DOHH2 (cell line): ENCODE results near the gene SLC22A8.

Source experiments
- H3F3A ChIP-seq: fragments of 200-600 bp; sonication (generic), shearing (Covaris generic); 2 replicates; pipeline ENCODE4 v1.6.0; 2016; ENCODE audit warnings: antibody characterized with exemption, mild to moderate bottlenecking; ENCODE audit not compliant: control insufficient read depth, insufficient read depth
- H3K27ac ChIP-seq: fragments of 200-600 bp; sonication (generic); 2 replicates; pipeline ENCODE4 v1.5.1; 2014; ENCODE audit warnings: low read depth, mild to moderate bottlenecking, low read length, moderate library complexity
- H3K27me3 ChIP-seq: fragments of 200-600 bp; sonication (generic); 2 replicates; pipeline ENCODE4 v1.6.1; 2014; ENCODE audit warnings: mild to moderate bottlenecking, low read length, mixed read lengths; ENCODE audit not compliant: control insufficient read depth
- H3K36me3 ChIP-seq: fragments of 200-600 bp; sonication (generic); 2 replicates; pipeline ENCODE4 v1.6.1; 2014; ENCODE audit warnings: mild to moderate bottlenecking, low read length, moderate library complexity, mixed read lengths; ENCODE audit not compliant: control insufficient read depth
- H3K4me1 ChIP-seq: fragments of 200-600 bp; sonication (generic); 2 replicates; pipeline ENCODE4 v1.6.1; 2014; ENCODE audit warnings: mild to moderate bottlenecking, low read length, mixed read lengths; ENCODE audit not compliant: control insufficient read depth
- H3K4me2 ChIP-seq: fragments of 200-600 bp; sonication (generic); 2 replicates; pipeline ENCODE4 v1.6.0; 2014; ENCODE audit warnings: mild to moderate bottlenecking, low read length, moderate library complexity
- H3K4me3 ChIP-seq: fragments of 200-600 bp; sonication (generic); 2 replicates; pipeline ENCODE4 v1.5.1; 2014; ENCODE audit warnings: mild to moderate bottlenecking, low read length, mixed read lengths
- H3K79me2 ChIP-seq: fragments of 200-600 bp; sonication (generic); 2 replicates; pipeline ENCODE4 v1.6.1; 2014; ENCODE audit warnings: mild to moderate bottlenecking, low read length, mixed read lengths; ENCODE audit not compliant: control insufficient read depth
- H3K9me2 ChIP-seq: fragments of 200-600 bp; sonication (generic); replicated peaks from 2 replicates; pipeline ENCODE4 v1.6.1; 2014; ENCODE audit warnings: mild to moderate bottlenecking, low read length, mixed read lengths; ENCODE audit not compliant: control insufficient read depth
- H3K9me3 ChIP-seq: fragments of 200-600 bp; sonication (generic); 2 replicates; pipeline ENCODE4 v1.6.1; 2014; ENCODE audit warnings: antibody characterized with exemption, low read length, mixed read lengths; ENCODE audit not compliant: control insufficient read depth, insufficient read depth
- H4K20me1 ChIP-seq: fragments of 200-600 bp; sonication (generic); 2 replicates; pipeline ENCODE4 v1.6.0; 2014; ENCODE audit warnings: low read depth, mild to moderate bottlenecking, antibody characterized with exemption, low read length, moderate library complexity; ENCODE audit not compliant: control insufficient read depth, insufficient read depth
- CTCF ChIP-seq: fragments of 200-600 bp; sonication (generic); IDR thresholded peaks from one replicate; pipeline ENCODE4 v1.5.1; 2014; ENCODE audit warnings: antibody characterized with exemption, mild to moderate bottlenecking, low read depth, low read length; ENCODE audit not compliant: poor library complexity, severe bottlenecking
- EZH2phosphoT487 ChIP-seq: fragments of 200-600 bp; sonication (generic); IDR thresholded peaks from 2 replicates; pipeline ENCODE4 v1.6.1; 2017; ENCODE audit warnings: borderline replicate concordance, mild to moderate bottlenecking, antibody characterized with exemption, low read length, moderate library complexity, mixed read lengths

The SLC22A8 gene

GRCh38 chr11:62988276-62988675 is 27.4 kb downstream of the SLC22A8 start:
- H3K4me1 ChIP-seq = no peaks in the 10 kb centered on the region
- TF ChIP-seq CTCF (no peak), EZH2phosphoT487 (no peak)
- no peaks in the 10 kb centered on the region for H3K79me2 ChIP-seq
- no peak overlapping the region for H3K4me2 ChIP-seq
- H3K27ac ChIP-seq = no peak overlapping the region
- H4K20me1 ChIP-seq = no peaks in the 10 kb centered on the region
- no peak overlapping the region for H3K4me3 ChIP-seq
- H3K9me2 ChIP-seq = no peaks in the 10 kb centered on the region
- no peaks in the 10 kb centered on the region for H3K9me3 ChIP-seq
- peaks cover 5% of the 10 kb centered on the region for H3K27me3 ChIP-seq
- no peaks in the 10 kb centered on the region for H3K36me3 ChIP-seq
- no peaks in the 10 kb centered on the region for H3F3A ChIP-seq

GRCh38 chr11:62985041-62985750 is 30.4 kb downstream of the SLC22A8 start:
- TF ChIP-seq CTCF (no peak), EZH2phosphoT487 (no peak)

GRCh38 chr11:62984451-62984991 is 31.1 kb downstream of the SLC22A8 start, which contains the start of gene SLC22A6:
TSS of gene SLC22A6 (minus strand) at chr11:62984967. CDS start at chr11:62984690, 277 bp downstream.
- no peak within 1 kb of the TSS for H3K4me3 ChIP-seq
- peaks cover 5% of the 10 kb centered on the region for H3K27me3 ChIP-seq
- H3K9me2 ChIP-seq = no peaks in the 10 kb centered on the region
- no peaks in the 10 kb centered on the region for H3K9me3 ChIP-seq
- no peaks in the 10 kb centered on the region for H3F3A ChIP-seq
- no peaks in the 10 kb centered on the region for H3K4me1 ChIP-seq
- TF ChIP-seq EZH2phosphoT487 = no peak
- no peak for TF ChIP-seq CTCF
- H4K20me1 ChIP-seq = no peaks in the 10 kb centered on the region
- H3K36me3 ChIP-seq = no peaks in the 10 kb centered on the region
- H3K4me2 ChIP-seq = no peak within 1 kb of the TSS
- no peaks in the 10 kb centered on the region for H3K79me2 ChIP-seq
- H3K27ac ChIP-seq = no peak within 1 kb of the TSS

More at GRCh38 chr11:62985041-62985750, 30.4 kb downstream of the SLC22A8 start:
- Histone ChIP-seq H3K4me1 (no peaks in the 10 kb centered on the region), H3F3A (no peaks in the 10 kb centered on the region), H3K36me3 (no peaks in the 10 kb centered on the region), H3K9me2 (no peaks in the 10 kb centered on the region), H3K4me2 (no peak overlapping the region), H3K9me3 (no peaks in the 10 kb centered on the region), H3K79me2 (no peaks in the 10 kb centered on the region), H3K27me3 (peaks cover 5% of the 10 kb centered on the region), H3K27ac (no peak overlapping the region), H4K20me1 (no peaks in the 10 kb centered on the region), H3K4me3 (no peak overlapping the region)
